ENCODE data around the gene STEAP3.

STEAP3 gene

DNA sequence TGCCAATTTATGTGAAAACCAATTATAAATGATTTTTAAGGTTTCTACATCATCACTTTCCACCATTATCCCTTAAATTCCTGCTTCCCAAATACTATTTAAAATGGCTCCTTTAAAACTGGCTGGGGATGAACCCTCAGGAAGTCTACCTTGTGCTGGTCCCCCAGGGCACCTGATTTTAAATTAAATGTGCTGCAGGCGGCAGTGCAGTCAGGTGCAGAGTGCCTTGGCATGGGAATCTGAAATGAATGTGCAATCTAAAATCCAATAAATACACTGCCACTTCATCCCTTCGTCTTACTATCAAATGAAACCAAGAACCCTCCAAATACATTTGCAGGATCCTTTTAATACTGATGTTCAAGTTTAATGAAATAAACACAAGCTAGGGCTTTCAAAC, 81.2 kb downstream of the STEAP3 start:
- no peak for DNase-seq

DNA sequence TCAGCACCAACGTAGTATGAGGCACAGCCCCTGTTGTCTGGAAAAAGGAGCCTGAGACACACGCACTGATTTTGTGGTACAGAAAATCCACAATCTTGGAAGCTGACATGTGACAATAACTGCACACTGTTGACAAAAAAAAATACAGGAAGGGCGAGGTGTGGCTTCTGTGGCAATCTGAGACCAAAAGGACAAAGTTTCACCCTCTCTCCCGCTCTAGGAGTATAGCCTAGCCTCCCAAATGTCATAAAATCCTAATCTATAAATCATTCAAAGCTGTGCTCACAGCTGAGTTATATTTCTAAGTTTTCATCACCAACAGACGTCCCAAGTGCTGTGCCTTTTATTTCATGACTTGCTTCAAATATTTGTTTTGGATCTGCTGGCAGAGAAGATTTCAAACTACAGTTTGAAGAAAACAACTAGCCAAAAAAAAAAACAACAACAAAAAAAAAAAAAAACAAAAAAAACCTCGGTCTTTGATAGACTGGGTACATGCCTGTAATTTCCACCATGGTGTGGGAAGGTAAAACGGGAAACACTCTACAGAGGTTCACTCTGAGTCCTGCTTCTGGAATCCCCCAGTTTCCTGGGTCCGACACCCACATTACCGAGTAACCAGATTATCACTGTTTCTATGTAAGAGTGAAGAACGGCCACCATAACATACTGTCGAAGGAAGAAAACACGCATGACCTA, 82.0 kb downstream of the STEAP3 start:
- no peak for DNase-seq

DNA sequence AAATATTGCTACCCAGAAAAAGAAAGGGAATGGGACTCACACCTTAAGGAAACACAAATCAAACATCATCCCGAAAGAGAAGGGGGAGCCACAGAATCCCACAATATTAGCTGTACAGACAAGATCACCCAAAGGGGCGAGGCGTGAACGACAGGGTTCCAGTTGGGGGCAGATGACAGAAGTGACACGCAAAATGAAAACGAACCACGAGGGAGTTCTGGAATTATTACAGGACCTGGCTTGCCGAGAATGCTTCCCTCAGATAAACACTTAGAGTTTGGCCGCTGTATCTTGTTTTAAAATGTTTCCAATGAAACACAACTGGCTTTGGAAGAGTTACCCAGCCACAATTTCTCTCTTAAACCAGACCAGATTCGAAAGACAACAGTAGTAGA, 82.6 kb downstream of the STEAP3 start:
- DNase-seq, result no peak

DNA sequence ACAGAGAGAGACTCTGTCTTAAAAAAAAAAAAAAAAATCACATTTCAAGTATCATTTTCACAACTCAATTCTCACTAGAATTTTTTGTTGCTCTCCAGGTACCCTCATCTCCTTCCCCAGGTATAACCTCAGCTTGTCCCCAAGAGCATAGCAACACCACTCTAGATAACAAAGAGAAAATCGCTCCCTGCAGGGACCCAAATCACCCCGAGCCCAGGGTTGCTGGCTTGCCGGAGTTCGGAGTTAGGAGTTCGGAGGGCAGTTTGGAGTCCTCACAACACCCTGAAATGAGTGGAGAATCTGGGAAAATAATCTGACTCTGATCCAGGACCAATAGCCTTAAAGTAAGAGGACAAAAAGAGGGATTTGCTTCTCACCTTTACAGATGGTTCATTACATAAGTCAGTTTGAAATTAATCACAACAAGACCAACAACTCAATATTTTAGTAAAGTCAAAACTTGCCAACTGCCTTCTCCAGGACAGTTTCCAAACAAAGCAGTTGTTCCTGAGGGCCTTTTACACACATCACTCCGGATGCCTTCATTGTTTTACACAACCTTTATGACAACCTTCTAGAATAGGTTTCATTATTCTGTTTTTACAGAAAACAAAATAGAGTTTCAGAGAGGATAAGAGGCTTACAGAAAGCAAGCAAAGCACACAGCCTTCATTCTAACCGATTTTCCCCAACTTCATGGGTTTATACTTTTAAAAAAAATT, 83.9 kb downstream of the STEAP3 start:
- DNase-seq, result no peak

DNA sequence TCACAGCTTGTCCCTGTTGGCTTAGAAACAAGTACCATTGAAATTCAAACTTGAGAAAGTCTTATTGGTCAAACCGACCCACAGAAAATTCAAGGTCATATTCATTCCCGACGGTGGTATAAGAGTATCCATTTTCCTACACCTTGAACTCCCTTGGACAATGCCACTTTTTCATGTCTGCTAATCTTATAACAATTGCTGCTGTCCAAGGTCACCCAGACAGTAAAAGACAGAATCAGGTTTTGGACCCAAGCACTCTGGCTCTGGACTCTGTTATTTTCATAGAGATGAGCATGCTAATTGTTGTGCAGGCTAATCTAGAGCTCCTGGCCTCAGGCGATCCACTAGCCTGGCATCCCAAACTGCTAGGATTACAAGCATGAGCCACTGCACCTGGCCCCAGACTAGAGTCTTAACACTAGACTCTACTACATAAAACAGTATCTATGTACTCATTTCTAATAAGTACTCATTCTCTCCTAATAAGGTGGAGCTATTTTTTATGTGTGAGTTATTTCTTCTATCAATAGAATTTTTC, 85.2 kb downstream of the STEAP3 start:
- DNase-seq, result no peak

DNA sequence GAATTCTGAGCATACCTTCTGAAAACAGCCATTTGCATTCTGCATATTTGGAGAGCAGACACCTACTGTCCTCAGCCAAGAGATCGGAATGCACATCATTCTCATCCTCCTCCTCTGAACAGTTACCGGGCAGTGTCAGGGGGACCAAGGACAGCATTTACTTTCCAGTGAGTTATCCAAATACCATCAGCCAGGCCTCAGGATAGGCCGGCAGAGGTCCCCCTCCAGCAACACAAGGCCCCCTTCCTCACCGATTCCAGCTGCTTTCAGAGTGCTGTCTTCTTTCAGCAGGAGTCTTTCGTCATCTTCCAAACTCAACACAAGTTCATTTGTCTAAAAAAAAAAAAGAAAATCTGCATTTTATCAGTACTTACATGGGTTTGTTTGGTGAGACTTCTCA, 87.7 kb downstream of the STEAP3 start:
- DNase-seq, result no peak

DNA sequence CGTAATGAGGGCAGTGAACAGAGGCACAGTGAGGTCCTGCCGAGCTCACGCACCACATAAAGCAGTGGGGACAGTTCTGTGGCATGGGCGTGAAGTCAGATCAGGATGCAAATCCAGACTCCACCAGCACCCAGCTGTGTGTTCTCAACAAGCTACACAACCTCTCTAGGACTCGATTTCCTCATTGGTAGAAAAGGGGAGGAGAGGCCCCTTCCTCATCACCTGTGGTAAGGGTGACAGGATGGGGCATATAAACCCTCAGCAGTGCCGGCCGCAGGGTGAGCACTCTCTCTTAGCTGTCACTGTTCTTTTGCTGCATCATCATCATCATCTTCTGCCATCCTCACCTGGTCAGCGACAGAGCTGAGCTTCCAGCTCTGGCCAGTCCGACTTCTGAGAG, 88.2 kb downstream of the STEAP3 start:
- no peak for DNase-seq

Measured in activated naive CD4-positive, alpha-beta T cell (primary cell).